ENCODE results near the gene DDO. TPM values are rescaled to one million over a fixed set of nuclear protein-coding genes. Genes with fewer than 3 reads are reported as not detected.
"Not testable (repeated sequence)": the region's sequence is repeated elsewhere in the genome, so short reads cannot be mapped to it uniquely, and the experiment has no call there.

Gene DDO
- total RNA-seq, 1 donor from 2014 or later: 6.6 TPM

DNA sequence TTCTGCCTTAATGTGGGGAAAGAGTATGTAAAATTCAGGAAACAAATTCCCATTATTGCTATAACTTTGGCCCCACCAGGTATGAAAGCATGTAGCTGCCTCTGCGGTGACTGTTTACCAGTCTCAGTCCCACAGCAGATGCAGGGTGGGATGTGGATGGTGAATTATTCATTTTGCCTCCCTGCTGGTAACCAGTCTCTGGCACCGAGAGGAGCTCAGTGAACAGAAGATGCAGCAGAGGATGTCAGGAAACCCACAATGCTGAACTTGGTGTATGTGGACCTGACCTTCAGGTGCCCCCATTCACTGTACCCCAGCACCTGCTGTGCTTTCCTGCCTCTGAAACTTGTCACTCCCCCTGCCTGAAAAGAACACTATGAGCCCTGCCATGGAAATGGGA lies 48.4 kb downstream of the DDO start:
- no peak for DNase-seq

DNA sequence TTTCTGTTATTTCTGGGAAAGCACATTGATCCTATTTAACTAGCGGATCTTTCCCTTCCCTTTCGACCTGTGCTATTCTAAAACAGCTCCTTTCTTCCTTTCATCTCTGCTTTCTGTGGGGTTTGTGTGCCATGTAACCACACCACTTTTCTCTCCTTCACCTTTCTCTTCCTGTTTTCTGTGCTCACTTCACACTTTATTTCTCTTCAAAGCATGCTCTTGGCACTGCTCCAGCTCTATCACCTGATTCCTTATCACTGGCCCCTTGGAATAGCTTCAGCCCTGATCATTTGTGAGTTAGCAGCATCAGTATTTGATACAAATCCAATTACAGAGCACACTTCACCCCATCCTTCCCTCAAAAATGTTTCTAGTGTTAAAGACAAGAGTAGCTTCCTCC lies 49.1 kb downstream of the DDO start:
- DNase-seq: no peak

DNA sequence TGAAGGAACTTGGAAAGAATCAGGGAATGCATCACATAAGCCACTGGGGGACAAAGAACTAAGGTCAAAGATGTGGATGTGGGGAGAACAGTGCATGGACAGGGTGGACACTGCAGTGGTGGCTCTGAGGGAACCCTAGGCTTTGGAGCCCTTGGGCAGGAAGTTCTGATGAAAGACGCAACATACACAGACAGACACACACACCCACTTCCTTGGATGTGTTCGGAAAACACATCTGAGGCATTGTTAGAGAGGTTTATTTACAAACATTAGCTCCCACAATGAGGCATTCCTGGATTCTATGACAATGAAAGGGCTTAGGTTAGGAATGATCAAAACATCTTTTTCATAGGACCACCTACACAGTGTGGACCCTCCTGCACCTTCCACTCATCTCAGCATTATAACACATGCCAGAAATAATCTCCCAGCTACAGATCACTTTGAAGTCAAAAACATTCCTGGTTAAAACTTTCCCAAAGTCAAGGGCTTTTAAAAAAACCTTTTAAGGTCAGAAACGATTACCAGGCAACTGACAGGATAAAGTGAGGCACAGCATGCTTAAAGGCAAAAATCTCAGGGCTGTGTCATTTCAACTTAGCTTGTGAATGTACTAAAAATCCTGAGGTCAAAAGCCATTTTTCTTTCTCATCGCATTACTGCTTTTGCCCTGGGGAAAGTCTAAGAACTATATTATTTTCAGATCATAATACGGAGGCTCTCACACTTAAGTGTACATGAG lies 50.8 kb downstream of the DDO start:
- no peak for DNase-seq

DNA sequence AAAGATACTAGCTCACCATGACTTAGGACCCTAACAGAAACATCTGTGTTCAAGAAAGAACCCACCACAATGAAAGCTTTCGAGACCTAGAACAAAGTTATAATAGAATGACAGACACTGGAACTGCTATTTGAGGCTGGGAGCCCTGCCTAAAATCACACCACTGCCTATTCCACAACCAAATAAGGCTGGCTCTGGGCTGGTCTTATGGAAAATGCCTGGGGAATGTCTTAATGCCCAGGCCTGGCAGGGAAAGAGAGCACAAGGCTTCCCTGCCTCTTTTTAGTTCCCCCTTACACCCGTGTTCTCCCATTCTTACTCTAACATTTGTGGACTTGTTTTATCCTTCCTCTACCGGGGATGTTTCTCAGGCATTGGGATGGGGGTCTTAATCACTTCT lies 51.6 kb downstream of the DDO start:
- DNase-seq: no peak

DNA sequence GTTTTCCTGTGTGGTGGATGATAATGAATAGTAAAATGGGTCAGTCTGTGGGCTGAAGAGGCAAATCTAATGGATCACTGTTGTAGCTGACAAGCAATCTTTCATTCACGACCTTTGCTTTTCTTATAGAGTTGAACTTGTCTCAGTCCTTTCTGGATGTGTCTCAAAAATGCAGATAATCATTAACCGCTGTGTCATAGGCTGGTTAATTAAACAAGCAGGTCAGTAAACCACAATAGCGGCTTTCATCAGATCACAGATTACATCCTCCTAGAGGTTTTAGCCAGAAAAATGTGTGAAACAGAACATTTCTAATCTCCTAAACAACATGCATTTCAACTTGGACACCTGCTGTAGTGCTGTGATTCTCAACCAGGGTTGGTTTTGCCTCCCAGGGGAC lies 54.7 kb downstream of the DDO start:
- no peak for DNase-seq

DNA sequence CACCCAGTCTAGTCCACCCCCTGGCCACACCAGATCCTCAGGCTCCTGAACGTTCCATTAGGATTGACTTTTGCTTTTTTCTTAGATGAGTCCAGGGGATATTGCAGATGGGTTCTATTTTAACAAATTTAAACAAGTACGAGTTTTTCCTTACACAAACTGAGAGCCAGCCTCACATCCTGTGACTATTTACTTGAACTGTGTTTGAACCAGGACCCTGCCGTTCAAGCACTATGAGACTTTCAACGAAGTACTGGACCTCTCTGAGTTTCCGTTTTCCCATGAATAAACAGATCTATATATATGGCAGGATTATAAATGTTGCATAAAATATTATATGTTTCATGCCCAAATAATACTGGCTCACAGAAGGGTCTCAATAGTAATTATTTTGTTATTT lies 55.8 kb downstream of the DDO start:
- DNase-seq: no peak

DNA sequence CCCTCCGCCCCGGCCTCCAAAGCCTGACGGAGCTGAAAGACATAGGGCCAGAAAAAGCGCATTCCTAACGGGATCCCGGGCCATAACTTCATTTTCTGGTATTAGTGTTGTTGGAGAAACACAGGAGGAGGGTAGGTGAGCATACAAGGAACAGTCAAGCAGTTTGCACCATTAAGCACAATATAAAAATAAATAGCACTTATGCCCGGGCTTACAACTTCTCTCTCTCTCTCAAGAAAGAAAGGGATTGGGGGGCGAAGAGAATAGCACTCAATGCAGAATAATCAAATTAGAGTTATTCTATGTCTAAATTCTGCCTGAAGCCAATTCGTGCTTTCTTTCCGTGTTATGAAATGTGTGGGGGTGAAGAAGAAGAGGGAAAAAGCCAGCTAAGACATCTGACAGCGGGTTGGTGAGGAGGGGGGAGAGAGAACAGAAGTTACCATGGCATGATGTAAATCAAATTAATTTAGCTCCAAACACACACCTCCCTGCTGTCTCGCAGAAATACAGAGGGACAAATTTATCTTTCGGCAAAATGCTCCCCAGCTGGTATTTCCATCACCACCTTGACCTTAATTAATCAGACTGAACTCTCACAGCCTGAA lies 56.7 kb downstream of the DDO start:
- DNase-seq: no peak

DNA sequence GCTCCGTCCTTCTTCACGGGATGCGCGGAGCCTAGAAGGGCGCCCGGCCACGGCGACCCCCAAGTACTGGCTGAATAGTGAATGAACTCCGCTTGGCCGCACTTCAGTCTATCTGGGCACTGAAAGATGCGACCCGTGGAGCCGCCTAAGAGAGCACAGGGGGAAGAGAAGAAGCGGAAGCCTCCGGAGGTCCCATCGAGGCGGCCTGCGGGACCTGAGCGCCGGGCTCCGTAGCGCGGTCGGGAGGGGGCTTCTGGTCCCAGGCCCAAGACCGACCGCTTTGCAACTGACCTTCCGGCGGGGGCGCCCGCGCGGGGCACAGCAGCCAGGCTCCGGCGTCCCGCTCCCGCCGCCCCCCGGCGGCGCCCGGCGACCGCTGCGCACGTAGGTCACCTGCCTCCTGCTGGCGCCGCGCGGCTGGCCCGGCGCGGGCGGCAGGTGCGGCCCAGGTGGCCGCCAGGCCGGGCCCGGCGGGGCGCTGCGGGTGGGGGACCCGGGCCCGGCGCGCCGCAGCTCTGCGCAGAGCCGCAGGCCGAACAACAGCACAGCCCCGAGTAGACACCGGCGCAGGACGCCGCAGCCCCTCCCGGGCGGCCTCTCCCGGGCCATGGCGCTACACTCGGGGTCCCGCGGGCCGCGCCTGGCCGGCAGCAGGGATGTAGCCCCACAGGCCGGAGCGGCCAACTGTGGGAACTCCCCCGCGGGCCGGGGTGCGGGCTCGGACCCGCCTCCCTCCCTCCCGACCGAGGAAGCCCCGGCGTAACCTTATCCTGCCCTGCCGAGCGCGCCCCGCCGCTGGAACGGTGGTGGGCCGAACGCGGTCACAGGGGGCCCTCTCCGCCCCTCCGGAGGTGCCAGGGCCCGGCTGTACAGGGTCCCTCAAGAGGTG lies 57.5 kb downstream of the DDO start, which contains the start of gene METTL24:
Gene METTL24 (minus strand): TSS at position 686 of the 889 bp plus-strand sequence. CDS start 77 bp downstream, at position 609.
- DNase-seq: peak; percentile 43

DNA sequence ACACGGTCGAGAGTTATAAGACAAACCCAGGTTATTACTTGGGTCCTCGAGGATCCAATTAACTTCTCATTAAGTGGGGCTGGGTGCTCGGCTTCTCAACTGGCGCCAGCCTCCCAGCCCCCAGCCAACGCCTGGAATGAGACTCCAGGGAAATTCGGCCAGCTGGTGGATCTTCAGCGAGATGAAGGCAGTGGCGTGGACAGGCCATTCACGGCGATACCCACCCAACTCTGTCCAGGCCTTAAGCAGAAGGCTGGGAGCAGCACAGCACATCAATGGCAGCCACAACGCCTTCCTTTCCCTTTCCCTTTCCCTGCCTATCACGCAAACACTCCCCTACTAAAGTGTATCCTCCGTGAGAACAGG lies 58.1 kb downstream of the DDO start:
- no peak for DNase-seq

DNA sequence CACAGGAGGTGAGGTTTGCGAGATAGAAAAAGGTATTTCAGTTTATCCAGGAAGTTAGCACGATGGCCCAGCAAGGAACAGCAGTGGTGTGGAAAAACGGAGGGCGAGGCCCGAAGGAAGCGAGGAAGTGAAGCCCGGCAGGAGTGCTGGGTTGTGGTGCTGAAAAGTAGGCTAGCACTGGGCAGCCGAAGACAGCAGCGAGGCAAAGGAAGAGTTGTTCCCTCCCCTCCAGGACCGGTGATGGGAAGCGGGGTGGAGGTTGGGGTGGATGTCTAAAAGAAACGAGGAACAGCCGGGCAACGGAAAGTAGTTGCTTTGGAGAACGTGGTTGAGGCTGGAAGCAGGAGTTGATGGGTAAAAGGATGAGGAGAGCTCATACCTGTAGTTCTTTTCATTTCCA lies 58.6 kb downstream of the DDO start:
- no peak for DNase-seq

DNA sequence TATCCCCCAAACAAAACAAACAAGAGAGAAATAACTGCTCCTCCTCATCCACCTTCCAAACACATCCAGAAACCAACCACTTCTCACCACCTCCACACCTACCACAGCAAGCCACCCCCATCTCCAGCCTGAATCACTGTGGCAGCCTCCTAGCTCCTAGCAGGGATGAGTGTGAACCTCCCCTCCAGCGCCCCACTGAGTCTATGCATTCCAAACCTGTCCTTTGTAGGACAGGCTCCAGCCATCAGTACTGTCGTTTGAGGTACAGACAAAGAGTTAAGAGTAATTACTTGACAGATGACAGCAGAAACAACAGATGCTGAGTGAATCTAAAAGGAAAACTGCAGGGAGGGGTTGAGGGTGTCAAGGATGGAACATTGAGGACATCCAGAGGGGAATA lies 59.6 kb downstream of the DDO start:
- no peak for DNase-seq

DNA sequence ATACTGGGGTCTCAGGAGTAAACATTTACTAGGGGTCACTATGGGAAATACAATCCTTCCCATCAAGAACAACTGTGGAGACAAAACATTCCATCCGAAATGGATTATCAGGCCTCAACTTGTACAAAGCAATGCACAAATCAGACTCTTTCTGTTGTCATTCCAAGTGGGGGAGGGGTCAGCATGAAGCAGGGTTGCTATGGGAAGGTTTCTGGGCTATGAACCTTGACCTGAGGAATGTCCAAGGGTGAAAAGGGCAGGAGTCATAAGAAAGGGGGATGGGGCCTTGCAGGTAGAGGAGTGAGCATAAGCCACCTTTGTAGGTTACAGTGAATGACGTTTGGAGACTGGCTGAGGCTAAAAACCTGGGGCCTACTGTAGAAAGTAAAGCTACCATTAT lies 60.4 kb downstream of the DDO start:
- no peak for DNase-seq

DNA sequence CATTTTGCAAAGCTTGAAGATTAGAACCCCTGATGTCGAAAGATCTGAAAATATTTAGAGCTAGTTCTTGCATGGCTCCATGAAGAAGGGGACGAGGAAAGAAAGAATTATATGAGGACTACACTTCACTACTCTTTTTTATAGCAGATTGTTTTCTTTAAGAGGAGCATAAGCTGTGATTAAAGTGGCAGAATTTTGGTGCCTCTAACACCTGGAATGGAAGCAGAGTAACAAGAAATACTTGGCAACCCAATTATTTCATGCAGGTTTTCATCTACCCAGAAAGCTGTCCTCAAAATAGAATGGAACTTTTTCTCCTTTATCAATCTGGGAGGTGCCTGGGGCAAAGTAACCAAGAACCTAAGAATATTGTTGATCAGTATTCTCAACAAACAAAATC lies 61.2 kb downstream of the DDO start:
- DNase-seq: no peak

DNA sequence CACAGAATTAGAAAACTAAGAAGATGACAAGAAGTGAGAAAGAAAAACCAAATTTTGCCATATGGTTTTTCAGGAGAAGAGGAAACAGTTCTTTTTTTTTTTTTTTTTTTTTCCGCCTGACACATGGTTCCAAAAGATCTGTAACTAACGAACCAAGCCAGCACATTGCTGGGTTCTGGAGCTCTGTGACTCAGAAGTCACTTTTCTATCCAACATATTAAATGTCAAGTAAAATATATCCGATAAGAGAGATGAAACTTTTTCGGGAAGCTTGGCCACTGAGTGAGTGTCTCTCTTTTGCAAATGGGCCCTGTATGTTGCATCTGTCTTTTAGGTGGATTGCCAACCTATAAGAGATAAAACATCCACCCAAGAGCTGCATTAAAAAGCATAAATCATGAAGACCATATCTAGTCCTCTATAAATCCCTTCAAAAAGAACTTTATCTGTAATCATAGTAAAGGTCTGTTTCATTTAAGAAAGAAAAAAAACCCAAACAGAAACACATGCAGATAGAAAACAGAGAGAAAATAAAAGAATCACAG lies 61.8 kb downstream of the DDO start:
- no peak for DNase-seq

DNA sequence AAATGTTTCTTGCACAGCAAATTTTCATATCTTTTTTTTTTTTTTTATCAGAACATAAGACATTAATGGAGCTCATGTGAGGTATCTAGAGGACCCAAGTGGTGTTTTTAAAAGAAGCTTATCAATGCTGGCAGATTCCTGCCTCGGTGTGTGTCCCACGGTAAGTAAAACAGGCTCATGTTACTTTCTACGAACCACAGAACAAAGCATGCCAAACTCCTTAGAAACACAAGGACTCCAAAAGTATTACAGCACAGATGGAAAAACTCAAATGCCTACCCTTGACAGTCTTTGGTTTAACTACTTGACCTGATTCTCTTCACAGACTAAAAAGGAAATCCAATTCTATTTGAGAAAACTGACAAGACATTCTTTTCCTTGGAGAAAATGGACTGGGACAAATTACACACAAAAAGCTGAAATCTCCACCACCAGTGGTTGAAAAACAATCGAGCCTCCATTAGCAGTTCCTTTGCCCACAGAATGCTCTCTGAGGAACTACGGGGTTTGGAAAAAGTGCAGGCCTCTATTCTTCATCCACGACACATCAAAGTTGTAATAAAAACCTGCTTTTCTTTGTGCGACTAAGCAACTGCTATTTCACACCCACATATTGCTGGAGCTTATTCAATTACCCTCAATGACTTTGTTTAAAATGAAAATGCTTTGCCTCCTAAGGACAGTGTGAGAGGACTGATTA lies 62.7 kb downstream of the DDO start:
- no peak for DNase-seq

DNA sequence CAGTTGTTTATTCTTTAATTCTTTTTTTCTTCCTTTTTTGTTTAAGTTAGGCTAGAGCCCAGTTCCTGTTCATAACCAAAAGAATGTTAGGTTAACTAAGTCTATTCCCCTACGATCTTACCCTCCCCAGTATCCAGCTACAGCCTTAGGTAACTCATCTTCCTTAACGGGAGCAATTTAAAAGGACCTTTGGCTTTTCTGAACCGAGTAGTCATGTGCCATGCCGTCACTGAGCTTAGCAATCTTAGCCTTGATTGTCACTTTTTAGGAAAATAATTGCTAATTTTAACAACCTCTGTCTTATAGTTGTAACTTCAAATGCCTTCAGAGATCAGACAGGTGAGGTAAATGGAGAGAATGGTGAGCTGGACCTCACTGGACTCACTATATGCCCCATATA lies 63.4 kb downstream of the DDO start:
- no peak for DNase-seq

DNA sequence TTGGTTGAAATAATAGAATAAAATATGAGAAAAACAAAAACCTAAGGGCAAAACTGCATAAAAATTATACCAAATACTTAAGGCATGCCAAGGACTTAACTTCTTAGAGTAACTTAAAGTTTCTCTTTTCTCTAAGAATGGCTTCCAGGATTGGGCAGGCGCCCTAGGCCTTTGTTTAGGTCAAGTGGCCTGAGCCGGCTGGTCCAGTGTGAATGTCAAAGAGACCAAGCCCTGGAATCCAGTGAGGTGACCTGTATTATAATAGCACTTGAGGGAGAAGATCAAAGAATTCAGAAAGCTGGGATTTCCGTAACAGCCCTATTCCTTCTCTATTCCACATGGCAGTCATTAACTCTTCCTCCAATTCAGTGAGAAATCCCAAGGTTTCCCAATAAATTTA lies 63.8 kb downstream of the DDO start:
- DNase-seq: no peak

DNA sequence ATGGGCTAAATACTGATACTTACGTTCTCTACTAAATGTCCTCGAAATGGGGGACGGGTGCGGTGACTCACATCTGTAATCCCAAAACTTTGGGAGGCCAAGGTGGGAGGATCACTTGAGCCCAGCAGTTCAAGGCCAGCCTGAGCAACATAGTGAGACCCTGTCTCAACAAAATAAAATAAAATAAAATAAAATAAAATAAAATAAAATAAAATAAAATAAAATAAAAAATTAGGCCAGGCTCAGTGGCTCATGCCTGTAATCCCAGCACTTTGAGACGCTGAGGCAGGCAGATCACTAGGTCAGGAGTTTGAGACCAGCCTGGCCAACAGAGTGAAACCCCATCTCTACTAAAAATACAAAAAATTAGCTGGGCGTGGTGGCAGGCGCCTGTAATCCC lies 64.8 kb downstream of the DDO start:
- not testable (repeated sequence) for DNase-seq

DNA sequence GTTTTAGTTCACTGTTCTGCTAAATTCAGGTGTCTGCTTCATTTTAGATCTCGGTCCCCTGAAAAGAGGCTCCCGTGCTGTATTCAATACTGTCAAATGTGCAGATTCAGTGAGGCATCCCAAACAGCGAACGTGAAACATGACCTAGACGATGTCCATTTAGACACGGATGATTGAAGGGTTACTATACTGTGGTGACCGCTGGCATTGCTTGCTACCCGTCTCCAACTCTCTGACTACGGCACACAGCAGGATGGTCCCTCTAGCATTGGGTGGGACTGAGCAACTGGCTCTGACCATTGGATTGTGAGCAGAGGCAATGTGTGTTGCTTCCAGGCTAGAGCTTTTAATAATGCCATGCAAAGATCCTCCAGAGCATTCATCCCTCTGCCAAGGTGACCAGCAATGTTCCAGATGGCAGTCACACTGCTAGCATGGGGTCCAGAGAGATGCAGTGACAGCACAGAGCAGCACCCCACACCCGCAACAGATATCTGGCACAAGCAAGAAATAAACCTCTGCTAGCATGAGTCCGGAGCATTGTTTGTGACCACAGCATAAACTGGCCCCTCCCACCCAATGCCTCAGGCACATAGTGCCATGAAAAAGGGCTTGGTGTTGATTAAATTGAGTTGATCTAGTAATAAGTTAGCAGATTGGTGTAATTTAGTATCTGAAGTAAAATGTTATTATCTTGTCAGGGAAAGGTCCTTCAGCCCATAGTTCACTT lies 66.2 kb downstream of the DDO start:
- DNase-seq: no peak

DNA sequence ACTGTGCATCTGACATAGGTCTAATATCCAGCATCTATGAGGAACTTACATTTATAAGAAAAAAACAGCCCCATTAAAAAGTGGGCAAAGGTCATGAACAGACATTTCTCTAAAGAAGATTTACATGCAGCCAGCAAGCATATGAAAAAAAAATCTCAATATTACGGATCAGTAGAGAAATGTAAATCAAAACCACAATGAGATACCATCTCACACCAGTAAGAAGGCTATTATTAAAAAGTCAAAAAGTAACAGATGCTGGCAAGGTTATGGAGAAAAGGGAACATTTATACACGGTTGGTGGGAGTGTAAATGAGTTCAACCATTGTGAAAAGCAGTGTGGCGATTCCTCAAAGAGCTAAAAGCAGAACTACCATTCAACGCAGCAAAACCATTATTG lies 70.3 kb downstream of the DDO start:
- DNase-seq: no peak

DNA sequence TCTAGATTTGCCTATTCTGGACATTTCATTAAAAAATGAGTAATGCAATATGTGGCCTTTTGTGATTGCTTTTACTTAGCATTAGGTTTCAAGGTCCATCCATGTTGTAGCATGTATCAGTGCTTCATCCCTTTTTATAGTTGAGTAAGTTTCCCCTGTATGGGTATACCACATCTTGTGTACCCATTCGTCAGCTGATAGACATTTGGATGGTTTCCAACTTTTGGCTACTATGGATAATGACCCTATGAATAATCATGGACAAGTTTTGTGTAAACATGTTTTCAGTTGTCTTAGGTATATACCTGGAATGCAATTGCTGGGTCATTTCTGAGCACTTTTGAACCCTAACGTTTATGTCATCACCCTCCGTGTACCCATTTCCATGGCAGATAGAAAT lies 72.6 kb downstream of the DDO start:
- DNase-seq: no peak

Measured in tongue (tissue), 2 donors.